Activated T-helper 17 cell treated with anti-CD3 and anti-CD28 coated beads, Interleukin-2, amount 50 U/mL, for 72 hours (primary cell): ENCODE results near the gene CHST1. TPM values are rescaled to one million over a fixed set of nuclear protein-coding genes. Genes with fewer than 3 reads are reported as not detected.

ENCODE experiments used
- ATAC-seq: fragments of 150-1000 bp; cut with Tn5 transposase; replicated peaks from 2 replicates; pipeline ENCODE4 v1.10.0; 2021; ENCODE audit warnings: mild to moderate bottlenecking, moderate library complexity
- H3K27ac Mint-ChIP-seq: one replicate; pipeline ENCODE4 v1.8.0; 2022; ENCODE audit warnings: mixed read lengths
- H3K27me3 Mint-ChIP-seq: one replicate; pipeline ENCODE4 v1.8.0; 2022; ENCODE audit warnings: mixed read lengths
- H3K36me3 Mint-ChIP-seq: one replicate; pipeline ENCODE4 v1.8.0; 2022; ENCODE audit warnings: low read depth, mild to moderate bottlenecking, mixed read lengths
- H3K4me1 Mint-ChIP-seq: one replicate; pipeline ENCODE4 v1.8.0; 2022; ENCODE audit warnings: mixed read lengths
- H3K4me3 Mint-ChIP-seq: one replicate; pipeline ENCODE4 v1.8.0; 2022; ENCODE audit warnings: mild to moderate bottlenecking, mixed read lengths
- H3K9me3 Mint-ChIP-seq: one replicate; pipeline ENCODE4 v1.8.0; 2022; ENCODE audit warnings: mixed read lengths
- total RNA-seq, 2 donors: library from RNA; stranded (reverse); gene quantifications; one replicate each; pipeline ENCODE4 v1.2.3, GENCODE V29; 2022

The CHST1 gene
- total RNA-seq, 2 donors from 2014 or later: not detected

GRCh38 chr11:45658292-45658991, 7.0 kb downstream of the CHST1 start:
- H3K36me3 Mint-ChIP-seq: no peaks in the 10 kb centered on the region
- no peak overlapping the region for H3K4me3 Mint-ChIP-seq
- peaks cover 7% of the 10 kb centered on the region for H3K4me1 Mint-ChIP-seq
- H3K27me3 Mint-ChIP-seq: peaks cover 41% of the 10 kb centered on the region
- peak; percentile 71 for ATAC-seq
- no peaks in the 10 kb centered on the region for H3K9me3 Mint-ChIP-seq
- H3K27ac Mint-ChIP-seq: no peak overlapping the region

GRCh38 chr11:45657496-45658260, 7.7 kb downstream of the CHST1 start:
- Mint-ChIP-seq H3K4me1 (peaks cover 7% of the 10 kb centered on the region), H3K9me3 (no peaks in the 10 kb centered on the region), H3K27ac (no peak overlapping the region), H3K27me3 (peaks cover 34% of the 10 kb centered on the region), H3K36me3 (no peaks in the 10 kb centered on the region), H3K4me3 (no peak overlapping the region)
- ATAC-seq: no peak

GRCh38 chr11:45655831-45656230, 9.6 kb downstream of the CHST1 start:
- no peaks in the 10 kb centered on the region for H3K36me3 Mint-ChIP-seq
- H3K4me1 Mint-ChIP-seq: peaks cover 7% of the 10 kb centered on the region
- ATAC-seq: no peak
- H3K27ac Mint-ChIP-seq: no peak overlapping the region
- peaks cover 26% of the 10 kb centered on the region for H3K27me3 Mint-ChIP-seq
- H3K9me3 Mint-ChIP-seq: no peaks in the 10 kb centered on the region
- no peak overlapping the region for H3K4me3 Mint-ChIP-seq

GRCh38 chr11:45655347-45655756, 10.1 kb downstream of the CHST1 start:
- no peaks in the 10 kb centered on the region for H3K9me3 Mint-ChIP-seq
- H3K27ac Mint-ChIP-seq: no peak overlapping the region
- H3K27me3 Mint-ChIP-seq: peaks cover 26% of the 10 kb centered on the region
- no peak overlapping the region for H3K4me3 Mint-ChIP-seq
- ATAC-seq: peak; percentile 62
- H3K4me1 Mint-ChIP-seq: peaks cover 7% of the 10 kb centered on the region
- no peaks in the 10 kb centered on the region for H3K36me3 Mint-ChIP-seq

- H3K9me3 Mint-ChIP-seq: no peaks in the 10 kb centered on the region
- H3K36me3 Mint-ChIP-seq: no peaks in the 10 kb centered on the region
- peak; percentile 5 for ATAC-seq
- H3K27me3 Mint-ChIP-seq: peaks cover 24% of the 10 kb centered on the region
- H3K27ac Mint-ChIP-seq: no peak overlapping the region
- H3K4me3 Mint-ChIP-seq: no peak overlapping the region
- peaks cover 7% of the 10 kb centered on the region for H3K4me1 Mint-ChIP-seq
Observed at GRCh38 chr11:45655012-45655283, 10.5 kb downstream of the CHST1 start.

- Mint-ChIP-seq H3K9me3 (no peaks in the 10 kb centered on the region), H3K36me3 (no peaks in the 10 kb centered on the region), H3K4me1 (peaks cover 7% of the 10 kb centered on the region), H3K4me3 (no peak overlapping the region), H3K27ac (no peak overlapping the region), H3K27me3 (peaks cover 21% of the 10 kb centered on the region)
- no peak for ATAC-seq
Observed at GRCh38 chr11:45654231-45655011, 11.0 kb downstream of the CHST1 start.

- H3K9me3 Mint-ChIP-seq: no peaks in the 10 kb centered on the region
- ATAC-seq: no peak
- H3K4me3 Mint-ChIP-seq: no peak overlapping the region
- peaks cover 7% of the 10 kb centered on the region for H3K4me1 Mint-ChIP-seq
- no peak overlapping the region for H3K27ac Mint-ChIP-seq
- H3K27me3 Mint-ChIP-seq: peaks cover 21% of the 10 kb centered on the region
- H3K36me3 Mint-ChIP-seq: no peaks in the 10 kb centered on the region
Observed at GRCh38 chr11:45653277-45653676, 12.1 kb downstream of the CHST1 start.

- peaks cover 7% of the 10 kb centered on the region for H3K4me1 Mint-ChIP-seq
- no peak overlapping the region for H3K4me3 Mint-ChIP-seq
- H3K27me3 Mint-ChIP-seq: peaks cover 21% of the 10 kb centered on the region
- H3K36me3 Mint-ChIP-seq: no peaks in the 10 kb centered on the region
- H3K9me3 Mint-ChIP-seq: no peaks in the 10 kb centered on the region
- no peak for ATAC-seq
- H3K27ac Mint-ChIP-seq: no peak overlapping the region
Observed at GRCh38 chr11:45652781-45653180, 12.6 kb downstream of the CHST1 start.

DNA sequence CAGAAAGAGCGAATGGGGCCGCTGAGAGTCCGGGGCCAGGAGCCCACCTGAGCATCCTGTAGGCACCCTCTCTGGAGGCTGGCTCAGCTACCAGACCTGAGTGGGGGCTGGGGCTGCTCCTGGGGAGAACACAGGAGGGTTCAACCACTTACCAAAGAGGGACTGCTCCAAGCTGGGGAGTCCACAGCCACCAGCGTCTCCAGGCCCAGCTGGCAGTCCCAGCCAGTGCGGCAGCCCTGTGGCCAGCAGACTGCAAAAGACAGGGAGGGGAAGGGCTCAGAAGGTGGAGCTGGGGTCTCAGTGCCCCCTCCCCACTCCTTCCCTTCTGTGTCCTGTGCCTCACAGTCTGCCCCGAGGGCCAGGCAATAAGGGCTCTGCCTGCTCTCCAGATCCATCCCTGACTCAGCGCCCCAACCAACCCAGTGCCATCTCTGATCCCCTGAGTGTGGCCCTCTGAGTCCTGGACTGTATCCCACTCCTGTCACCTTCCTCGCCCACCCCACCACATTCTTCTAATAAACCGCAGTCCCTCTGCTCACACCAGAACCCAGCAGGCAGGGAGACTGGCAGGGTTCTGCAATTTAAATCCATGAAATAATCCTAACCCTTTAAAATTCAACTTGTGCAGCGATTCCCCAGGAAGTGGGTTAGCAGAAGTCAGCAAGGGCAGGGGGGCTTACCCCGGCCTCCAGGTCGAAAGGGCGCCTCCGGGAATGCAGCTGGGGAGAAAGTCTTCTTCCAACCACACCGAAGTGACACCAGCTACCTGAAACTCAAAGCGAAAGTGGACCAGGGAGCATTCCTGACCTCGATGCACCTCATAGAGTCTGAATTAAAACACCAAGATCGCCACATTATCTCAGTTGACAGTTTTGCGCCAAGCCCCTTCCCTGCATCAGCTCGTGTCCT, 13.3 kb downstream of the CHST1 start:
- Mint-ChIP-seq H3K4me3 (no peak overlapping the region), H3K9me3 (no peaks in the 10 kb centered on the region), H3K27me3 (peaks cover 19% of the 10 kb centered on the region), H3K27ac (no peak overlapping the region), H3K36me3 (no peaks in the 10 kb centered on the region), H3K4me1 (peaks cover 7% of the 10 kb centered on the region)
- ATAC-seq: no peak

- H3K4me3 Mint-ChIP-seq: no peak overlapping the region
- no peak overlapping the region for H3K27ac Mint-ChIP-seq
- H3K36me3 Mint-ChIP-seq: no peaks in the 10 kb centered on the region
- H3K9me3 Mint-ChIP-seq: no peaks in the 10 kb centered on the region
- ATAC-seq: no peak
- peaks cover 13% of the 10 kb centered on the region for H3K27me3 Mint-ChIP-seq
- H3K4me1 Mint-ChIP-seq: peaks cover 13% of the 10 kb centered on the region
Observed at GRCh38 chr11:45651156-45651555, 14.3 kb downstream of the CHST1 start.

- no peak for ATAC-seq
- H3K36me3 Mint-ChIP-seq: no peaks in the 10 kb centered on the region
- no peaks in the 10 kb centered on the region for H3K9me3 Mint-ChIP-seq
- H3K4me3 Mint-ChIP-seq: no peak overlapping the region
- H3K27ac Mint-ChIP-seq: no peak overlapping the region
- peaks cover 13% of the 10 kb centered on the region for H3K27me3 Mint-ChIP-seq
- peaks cover 11% of the 10 kb centered on the region for H3K4me1 Mint-ChIP-seq
Observed at GRCh38 chr11:45650166-45651095, 15.0 kb downstream of the CHST1 start.

- no peaks in the 10 kb centered on the region for H3K9me3 Mint-ChIP-seq
- no peak overlapping the region for H3K27ac Mint-ChIP-seq
- no peak overlapping the region for H3K4me3 Mint-ChIP-seq
- ATAC-seq: no peak
- peaks cover 13% of the 10 kb centered on the region for H3K27me3 Mint-ChIP-seq
- H3K36me3 Mint-ChIP-seq: no peaks in the 10 kb centered on the region
- peaks cover 6% of the 10 kb centered on the region for H3K4me1 Mint-ChIP-seq
Observed at GRCh38 chr11:45649544-45650165, 15.8 kb downstream of the CHST1 start.

- Mint-ChIP-seq H3K4me3 (no peak overlapping the region), H3K4me1 (peaks cover 6% of the 10 kb centered on the region), H3K27ac (no peak overlapping the region), H3K9me3 (no peaks in the 10 kb centered on the region), H3K27me3 (peaks cover 13% of the 10 kb centered on the region), H3K36me3 (no peaks in the 10 kb centered on the region)
- no peak for ATAC-seq
Observed at GRCh38 chr11:45648931-45649330, 16.5 kb downstream of the CHST1 start.
